Stimulated activated CD8-positive, alpha-beta memory T cell treated with anti-CD3 and anti-CD28 coated beads, Interleukin-4, amount 100 ng/mL, for 4 hours (primary cell): ENCODE results near the gene SARS2.
"Not testable (repeated sequence)": the region's sequence is repeated elsewhere in the genome, so short reads cannot be mapped to it uniquely, and the experiment has no call there.

Experiments used
- DNase-seq, 2 donors: peaks; one replicate each; pipeline ENCODE4 v3.0.0-alpha.2; 2020; ENCODE audit warnings: low read depth in 2 of 2, low spot score in 1 of 2

The SARS2 gene

GRCh38 chr19:38946229-38947010, 15.9 kb upstream of the SARS2 start:
- no peak for DNase-seq

GRCh38 chr19:38945562-38946228, 15.1 kb upstream of the SARS2 start:
- DNase-seq: no peak

GRCh38 chr19:38944981-38945506, 14.5 kb upstream of the SARS2 start:
- DNase-seq: no peak

GRCh38 chr19:38942471-38943181, 12.1 kb upstream of the SARS2 start:
- no peak for DNase-seq

- no peak for DNase-seq
Measured at GRCh38 chr19:38941979-38942378, 11.4 kb upstream of the SARS2 start.

GRCh38 chr19:38941466-38941865, 10.9 kb upstream of the SARS2 start:
- not testable (repeated sequence) for DNase-seq

GRCh38 chr19:38939957-38940356, 9.4 kb upstream of the SARS2 start:
- DNase-seq: no peak

- DNase-seq: no peak
Measured at GRCh38 chr19:38933544-38933943, 3.0 kb upstream of the SARS2 start.

GRCh38 chr19:38932425-38933179, 2.0 kb upstream of the SARS2 start:
- no peak for DNase-seq

GRCh38 chr19:38931521-38931793, 894 bp upstream of the SARS2 start:
- DNase-seq: no peak

GRCh38 chr19:38930776-38931520, 385 bp upstream of the SARS2 start, which contains the start of gene MRPS12:
MRPS12 (plus strand) TSS chr19:38930944; CDS start chr19:38931295, 351 bp downstream.
- DNase-seq: peak; percentile 93 to 96

- no peak for DNase-seq
Measured at GRCh38 chr19:38928391-38929001, 2.1 kb downstream of the SARS2 start.

GRCh38 chr19:38924388-38924787, 6.2 kb downstream of the SARS2 start:
- no peak for DNase-seq

GRCh38 chr19:38922482-38922881, 8.1 kb downstream of the SARS2 start:
- no peak for DNase-seq

GRCh38 chr19:38921420-38922274, 8.9 kb downstream of the SARS2 start:
- DNase-seq: no peak

GRCh38 chr19:38920602-38921419, 9.8 kb downstream of the SARS2 start:
- DNase-seq: no peak

- DNase-seq: no peak
Measured at GRCh38 chr19:38919837-38920601, 10.5 kb downstream of the SARS2 start.

GRCh38 chr19:38918526-38918925, 12.0 kb downstream of the SARS2 start:
- DNase-seq: no peak
